Measurements from ENCODE around the gene OR2H1.

- no peak for TF ChIP-seq CTCF (IDR thresholded peaks at IDR 0.05)
- TF ChIP-seq POLR2A (IDR thresholded peaks at IDR 0.05) = no peak
Observed at GRCh38 chr6:29477923-29478450, 21.0 kb downstream of the OR2H1 start.
